Fibroblast of mammary gland (primary cell): ENCODE results near the gene DERA.
"Not testable (repeated sequence)": the region's sequence is repeated elsewhere in the genome, so short reads cannot be mapped to it uniquely, and the experiment has no call there.

Experiments
- DNase-seq: peaks from one replicate; pipeline ENCODE4 v3.0.0-alpha.2; 2010; ENCODE audit warnings: low read depth
- H3K4me3 ChIP-seq: 2 replicates; pipeline ENCODE4 v1.5.1; 2011; ENCODE audit warnings: low read depth, mild to moderate bottlenecking, low read length, moderate library complexity; ENCODE audit not compliant: control insufficient read depth
- TF ChIP-seq, protein P1 (sequence below): conservative IDR thresholded peaks from 2 replicates; pipeline ENCODE4 v1.5.1; 2011; ENCODE audit warnings: low read depth, low read length, inconsistent platforms; ENCODE audit not compliant: control insufficient read depth, insufficient read depth

DERA gene

DNA sequence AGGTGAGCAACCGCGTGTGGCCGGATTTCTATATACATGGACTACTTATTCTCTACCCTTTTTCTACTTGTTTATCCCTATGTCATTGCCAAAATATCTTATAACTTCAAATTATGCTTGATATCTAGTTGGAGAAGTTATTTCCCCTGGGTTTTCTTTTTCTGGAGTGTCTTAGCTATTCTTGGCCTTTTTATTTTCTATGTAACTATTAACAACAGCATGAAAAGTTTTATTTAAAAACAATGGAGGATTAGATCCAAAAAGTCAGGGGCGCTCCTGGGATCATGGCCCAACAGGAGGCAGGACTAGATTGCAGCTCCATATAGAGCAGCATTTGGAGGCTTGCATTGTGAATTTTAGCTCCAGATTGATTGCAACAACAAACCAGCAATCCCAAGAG lies 37.6 kb upstream of the DERA start:
- DNase-seq, result no peak
- no peak overlapping the region for H3K4me3 ChIP-seq
- TF ChIP-seq, protein P1, sequence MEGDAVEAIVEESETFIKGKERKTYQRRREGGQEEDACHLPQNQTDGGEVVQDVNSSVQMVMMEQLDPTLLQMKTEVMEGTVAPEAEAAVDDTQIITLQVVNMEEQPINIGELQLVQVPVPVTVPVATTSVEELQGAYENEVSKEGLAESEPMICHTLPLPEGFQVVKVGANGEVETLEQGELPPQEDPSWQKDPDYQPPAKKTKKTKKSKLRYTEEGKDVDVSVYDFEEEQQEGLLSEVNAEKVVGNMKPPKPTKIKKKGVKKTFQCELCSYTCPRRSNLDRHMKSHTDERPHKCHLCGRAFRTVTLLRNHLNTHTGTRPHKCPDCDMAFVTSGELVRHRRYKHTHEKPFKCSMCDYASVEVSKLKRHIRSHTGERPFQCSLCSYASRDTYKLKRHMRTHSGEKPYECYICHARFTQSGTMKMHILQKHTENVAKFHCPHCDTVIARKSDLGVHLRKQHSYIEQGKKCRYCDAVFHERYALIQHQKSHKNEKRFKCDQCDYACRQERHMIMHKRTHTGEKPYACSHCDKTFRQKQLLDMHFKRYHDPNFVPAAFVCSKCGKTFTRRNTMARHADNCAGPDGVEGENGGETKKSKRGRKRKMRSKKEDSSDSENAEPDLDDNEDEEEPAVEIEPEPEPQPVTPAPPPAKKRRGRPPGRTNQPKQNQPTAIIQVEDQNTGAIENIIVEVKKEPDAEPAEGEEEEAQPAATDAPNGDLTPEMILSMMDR, result no peak

- not testable (repeated sequence) for DNase-seq, H3K4me3 ChIP-seq
Measured at GRCh38 chr12:15874556-15875145, 36.5 kb upstream of the DERA start.

DNA sequence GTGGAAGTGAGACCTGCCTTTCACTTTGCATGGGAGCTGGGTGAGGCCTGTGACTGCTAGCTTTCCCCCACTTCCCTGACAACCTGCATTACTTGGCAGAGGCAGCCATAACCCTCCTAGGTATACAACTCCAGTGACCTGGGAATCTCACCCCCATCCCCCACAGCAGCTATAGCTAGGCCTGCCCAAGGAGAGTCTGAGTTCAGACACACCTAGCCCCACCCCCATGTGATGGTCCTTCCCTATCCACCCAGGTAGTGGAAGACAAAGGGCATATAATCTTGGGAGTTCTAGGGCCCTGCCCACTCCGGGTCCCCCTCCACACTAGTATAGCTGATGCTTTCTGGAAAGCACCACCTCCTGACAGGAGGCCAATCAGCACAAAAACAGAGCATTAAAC lies 35.3 kb upstream of the DERA start:
- no peak for DNase-seq
- H3K4me3 ChIP-seq, result no peak overlapping the region
- TF ChIP-seq, protein P1, result no peak

- H3K4me3 ChIP-seq, result no peak overlapping the region
- no peak for DNase-seq
- TF ChIP-seq, protein P1, result no peak
Measured at GRCh38 chr12:15879413-15879812, 31.7 kb upstream of the DERA start.

DNA sequence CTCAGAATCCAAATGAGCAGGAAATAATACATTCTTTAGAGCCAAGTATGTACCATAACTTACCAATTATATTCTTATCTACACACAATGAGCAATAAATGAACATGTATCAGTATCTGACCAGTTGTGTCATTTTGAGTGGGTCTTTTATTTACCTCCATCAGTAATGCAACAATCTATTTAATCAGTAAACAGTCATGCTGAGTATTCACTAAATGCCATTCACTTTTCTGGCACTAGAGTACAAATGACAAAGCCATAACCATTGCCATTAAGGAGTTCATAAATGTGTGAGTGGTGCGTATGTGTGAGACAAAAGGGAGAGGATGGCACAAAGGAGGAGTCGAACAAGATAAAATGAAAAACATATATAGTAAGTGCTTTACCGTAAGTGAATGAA lies 30.4 kb upstream of the DERA start:
- H3K4me3 ChIP-seq, result no peak overlapping the region
- DNase-seq, result no peak
- TF ChIP-seq, protein P1, result no peak

DNA sequence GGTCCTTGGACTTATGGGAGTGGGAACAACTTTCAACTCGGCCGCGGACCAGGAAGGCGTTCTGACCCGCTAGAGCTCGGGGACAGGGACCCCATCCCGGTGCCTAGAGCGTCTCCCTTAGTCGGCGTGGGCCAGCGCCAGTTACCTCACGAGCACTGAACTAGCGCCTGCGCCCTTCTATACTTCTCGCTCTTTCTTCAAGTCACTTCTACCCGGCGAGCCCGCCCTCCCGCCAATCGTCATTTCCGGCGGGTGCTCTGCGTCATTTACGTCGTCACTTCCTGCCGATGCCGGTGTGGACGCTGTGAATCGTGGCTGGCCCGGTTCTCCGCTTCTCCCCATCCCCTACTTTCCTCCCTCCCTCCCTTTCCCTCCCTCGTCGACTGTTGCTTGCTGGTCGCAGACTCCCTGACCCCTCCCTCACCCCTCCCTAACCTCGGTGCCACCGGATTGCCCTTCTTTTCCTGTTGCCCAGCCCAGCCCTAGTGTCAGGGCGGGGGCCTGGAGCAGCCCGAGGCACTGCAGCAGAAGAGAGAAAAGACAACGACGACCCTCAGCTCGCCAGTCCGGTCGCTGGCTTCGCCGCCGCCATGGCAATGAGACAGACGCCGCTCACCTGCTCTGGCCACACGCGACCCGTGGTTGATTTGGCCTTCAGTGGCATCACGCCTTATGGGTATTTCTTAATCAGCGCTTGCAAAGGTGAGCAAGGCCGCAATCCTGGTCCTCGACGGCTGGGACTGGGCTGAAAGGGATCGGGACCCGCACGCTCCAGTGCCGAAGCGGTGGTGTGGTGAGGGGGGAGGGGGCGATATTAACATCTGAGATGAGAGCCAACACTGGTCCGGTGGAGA lies 28.8 kb upstream of the DERA start, which contains the start of gene STRAP:
Gene STRAP, plus strand, starts transcription at position 270 of the 854 bp plus-strand sequence. Its CDS starts 321 bp downstream, at position 591.
- DNase-seq, result peak; percentile 96
- TF ChIP-seq, protein P1, result no peak
- H3K4me3 ChIP-seq, result peak within 1 kb of the TSS; percentile 95

- peak; percentile 38 for DNase-seq
- TF ChIP-seq, protein P1, result no peak
- peak overlapping the region; percentile 95 for H3K4me3 ChIP-seq
Measured at GRCh38 chr12:15883536-15883935, 27.6 kb upstream of the DERA start.
